HepG2 (cell line): ENCODE data around the gene PRPF38A. TPM values are rescaled to one million over a fixed set of nuclear protein-coding genes. Genes with fewer than 3 reads are reported as not detected.

Experiments used
- CBX5 ChIP-seq: sonication (generic); formaldehyde crosslinking; IDR thresholded peaks from 2 replicates; pipeline ENCODE4 v1.4.0; 2020; ENCODE audit warnings: missing genetic modification reagents, borderline replicate concordance
- FOXK2 ChIP-seq: fragments of 450-650 bp; IDR thresholded peaks from 2 replicates; pipeline ENCODE4 v1.6.1; 2016
- HNF4A ChIP-seq: sonication (generic); formaldehyde crosslinking; IDR thresholded peaks from 2 replicates; pipeline ENCODE4 v1.4.0; 2020; ENCODE audit warnings: missing genetic modification reagents
- HOXD1 ChIP-seq: sonication (generic); formaldehyde crosslinking; IDR thresholded peaks from 2 replicates; pipeline ENCODE4 v1.5.0; 2020; ENCODE audit warnings: missing genetic modification reagents
- JUNB ChIP-seq: sonication (generic); formaldehyde crosslinking; IDR thresholded peaks from 2 replicates; pipeline ENCODE4 v1.8.0; 2022; ENCODE audit warnings: missing genetic modification reagents, mild to moderate bottlenecking, borderline replicate concordance
- POGZ ChIP-seq: sonication (generic); formaldehyde crosslinking; IDR thresholded peaks from 2 replicates; pipeline ENCODE4 v1.4.0; 2020; ENCODE audit warnings: mild to moderate bottlenecking, missing genetic modification reagents
- THYN1 ChIP-seq: sonication (generic); formaldehyde crosslinking; IDR thresholded peaks from 2 replicates; pipeline ENCODE4 v1.8.1; 2023; ENCODE audit warnings: low read depth, mild to moderate bottlenecking, moderate library complexity, missing genetic modification reagents, borderline replicate concordance
- ZFYVE20 ChIP-seq: sonication (generic); formaldehyde crosslinking; IDR thresholded peaks from 2 replicates; pipeline ENCODE4 v1.8.0; 2023; ENCODE audit warnings: low read depth, mild to moderate bottlenecking, moderate library complexity, missing genetic modification reagents, borderline replicate concordance
- ZNF225 ChIP-seq: sonication (generic); formaldehyde crosslinking; IDR thresholded peaks from 2 replicates; pipeline ENCODE4 v1.4.0; 2020; ENCODE audit warnings: mild to moderate bottlenecking, missing genetic modification reagents
- ZNF460 ChIP-seq: sonication (generic); formaldehyde crosslinking; IDR thresholded peaks from 2 replicates; pipeline ENCODE4 v1.5.1; 2020; ENCODE audit warnings: missing genetic modification reagents, mild to moderate bottlenecking, borderline replicate concordance
- ZNF646 ChIP-seq: sonication (generic); formaldehyde crosslinking; IDR thresholded peaks from 2 replicates; pipeline ENCODE4 v1.9.0; 2021; ENCODE audit warnings: mild to moderate bottlenecking, missing genetic modification reagents
- polyA plus RNA-seq, 8 experiments: library from polyadenylated mRNA; depleted of rRNA in 3 of 8; stranded (reverse) in 7 of 8; unstranded in 1 of 8; fragments of >200 nt; fragmentation: Illumina TruSeq in 4 of 8; extraction: Trizol in 4 of 8; gene quantifications; 2 replicates each; pipeline versions ENCODE4 v1.2.1 to v1.2.3, GENCODE V29; 2011 to 2016; ENCODE audit warnings: low read depth in 4 of 8, missing spikeins in 1 of 8, mixed read lengths in 1 of 8; ENCODE audit not compliant: insufficient read depth in 1 of 8
- total RNA-seq, 5 experiments: library from RNA; depleted of rRNA; stranded (reverse); fragments of >200 nt; fragmentation: Illumina TruSeq; extraction: Trizol; gene quantifications; 2 replicates each; pipeline ENCODE4 v1.2.3, GENCODE V29; 2016; ENCODE audit warnings: low read depth in 1 of 5
- TF ChIP-seq, protein P1 (sequence below): IDR thresholded peaks from 2 replicates; pipeline ENCODE4 v1.6.1; 2018; ENCODE audit warnings: missing genetic modification reagents
- TF ChIP-seq, protein P2 (sequence below): sonication (generic); formaldehyde crosslinking; IDR thresholded peaks from 2 replicates; pipeline ENCODE4 v1.4.0; 2020; ENCODE audit warnings: missing genetic modification reagents, borderline replicate concordance
- TF ChIP-seq, protein P3 (sequence below): sonication (generic); formaldehyde crosslinking; IDR thresholded peaks from 2 replicates; pipeline ENCODE4 v1.4.0; 2020; ENCODE audit warnings: missing genetic modification reagents

PRPF38A gene
- total and polyA plus RNA-seq, 2 of the 13 experiments (the other 11 are each of a cell fraction or from before 2014, with no cell fraction given) = 18.3 to 45.5 TPM

DNA sequence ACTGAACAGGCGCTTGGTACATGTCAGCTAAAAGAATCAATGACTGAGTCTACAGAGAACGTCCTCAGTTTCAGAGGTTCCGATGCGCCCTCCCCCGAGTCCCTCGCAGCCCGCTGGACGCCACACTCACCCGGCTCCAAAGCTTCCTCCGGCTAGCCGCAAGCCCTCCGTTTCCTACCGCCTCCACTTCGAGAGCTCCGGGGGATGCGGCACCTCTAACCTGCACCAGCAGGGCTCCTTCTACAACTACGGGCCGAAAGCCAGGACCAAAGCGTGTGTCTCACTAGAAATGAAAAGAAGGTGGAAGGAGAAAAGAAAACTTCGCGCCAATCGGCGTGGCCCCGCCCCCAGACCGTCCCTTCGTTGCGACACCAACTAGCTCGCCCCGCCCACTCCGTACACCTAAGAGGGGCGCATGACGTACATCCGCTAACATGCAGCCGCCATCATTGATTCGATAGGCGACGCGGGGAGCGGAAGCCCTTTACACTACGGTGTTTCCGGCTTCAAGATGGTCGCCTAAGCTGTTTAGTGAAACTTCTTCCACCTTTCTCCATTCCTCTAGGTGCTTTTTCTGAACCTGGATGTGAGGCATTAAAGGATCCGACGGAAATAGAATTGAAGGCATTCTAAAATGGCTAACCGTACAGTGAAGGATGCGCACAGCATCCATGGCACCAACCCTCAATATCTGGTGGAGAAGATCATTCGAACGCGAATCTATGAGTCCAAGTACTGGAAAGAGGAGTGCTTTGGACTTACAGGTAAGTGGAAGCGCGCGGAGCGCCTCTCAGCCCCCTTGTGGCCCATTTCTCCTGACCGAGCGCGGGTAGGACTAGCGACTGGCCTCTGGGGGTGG lies at the start of gene PRPF38A, which contains the start of gene ORC1 (continued):
- TF ChIP-seq ZNF646 (CRISPR knock-in tag) (no peak), FOXK2 (no peak), ZNF460 (CRISPR knock-in tag) (no peak), ZNF225 (no peak; the same call in 1 of the 2 replicates), ZFYVE20 (CRISPR knock-in tag) (no peak; the same call in 1 of the 2 replicates), JUNB (CRISPR knock-in tag) (no peak), CBX5 (peak; percentile 58; the same call in 1 of the 2 replicates), THYN1 (CRISPR knock-in tag) (no peak), HNF4A (CRISPR knock-in tag) (no peak), HOXD1 (CRISPR knock-in tag) (no peak), POGZ (CRISPR knock-in tag) (peak; percentile 89)
- TF ChIP-seq, protein P1, sequence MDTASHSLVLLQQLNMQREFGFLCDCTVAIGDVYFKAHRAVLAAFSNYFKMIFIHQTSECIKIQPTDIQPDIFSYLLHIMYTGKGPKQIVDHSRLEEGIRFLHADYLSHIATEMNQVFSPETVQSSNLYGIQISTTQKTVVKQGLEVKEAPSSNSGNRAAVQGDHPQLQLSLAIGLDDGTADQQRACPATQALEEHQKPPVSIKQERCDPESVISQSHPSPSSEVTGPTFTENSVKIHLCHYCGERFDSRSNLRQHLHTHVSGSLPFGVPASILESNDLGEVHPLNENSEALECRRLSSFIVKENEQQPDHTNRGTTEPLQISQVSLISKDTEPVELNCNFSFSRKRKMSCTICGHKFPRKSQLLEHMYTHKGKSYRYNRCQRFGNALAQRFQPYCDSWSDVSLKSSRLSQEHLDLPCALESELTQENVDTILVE (CRISPR knock-in tag) = no peak; the same call in 1 of the 2 replicates
- TF ChIP-seq, protein P2, sequence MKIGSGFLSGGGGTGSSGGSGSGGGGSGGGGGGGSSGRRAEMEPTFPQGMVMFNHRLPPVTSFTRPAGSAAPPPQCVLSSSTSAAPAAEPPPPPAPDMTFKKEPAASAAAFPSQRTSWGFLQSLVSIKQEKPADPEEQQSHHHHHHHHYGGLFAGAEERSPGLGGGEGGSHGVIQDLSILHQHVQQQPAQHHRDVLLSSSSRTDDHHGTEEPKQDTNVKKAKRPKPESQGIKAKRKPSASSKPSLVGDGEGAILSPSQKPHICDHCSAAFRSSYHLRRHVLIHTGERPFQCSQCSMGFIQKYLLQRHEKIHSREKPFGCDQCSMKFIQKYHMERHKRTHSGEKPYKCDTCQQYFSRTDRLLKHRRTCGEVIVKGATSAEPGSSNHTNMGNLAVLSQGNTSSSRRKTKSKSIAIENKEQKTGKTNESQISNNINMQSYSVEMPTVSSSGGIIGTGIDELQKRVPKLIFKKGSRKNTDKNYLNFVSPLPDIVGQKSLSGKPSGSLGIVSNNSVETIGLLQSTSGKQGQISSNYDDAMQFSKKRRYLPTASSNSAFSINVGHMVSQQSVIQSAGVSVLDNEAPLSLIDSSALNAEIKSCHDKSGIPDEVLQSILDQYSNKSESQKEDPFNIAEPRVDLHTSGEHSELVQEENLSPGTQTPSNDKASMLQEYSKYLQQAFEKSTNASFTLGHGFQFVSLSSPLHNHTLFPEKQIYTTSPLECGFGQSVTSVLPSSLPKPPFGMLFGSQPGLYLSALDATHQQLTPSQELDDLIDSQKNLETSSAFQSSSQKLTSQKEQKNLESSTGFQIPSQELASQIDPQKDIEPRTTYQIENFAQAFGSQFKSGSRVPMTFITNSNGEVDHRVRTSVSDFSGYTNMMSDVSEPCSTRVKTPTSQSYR (CRISPR knock-in tag) = no peak
- TF ChIP-seq, protein P3, sequence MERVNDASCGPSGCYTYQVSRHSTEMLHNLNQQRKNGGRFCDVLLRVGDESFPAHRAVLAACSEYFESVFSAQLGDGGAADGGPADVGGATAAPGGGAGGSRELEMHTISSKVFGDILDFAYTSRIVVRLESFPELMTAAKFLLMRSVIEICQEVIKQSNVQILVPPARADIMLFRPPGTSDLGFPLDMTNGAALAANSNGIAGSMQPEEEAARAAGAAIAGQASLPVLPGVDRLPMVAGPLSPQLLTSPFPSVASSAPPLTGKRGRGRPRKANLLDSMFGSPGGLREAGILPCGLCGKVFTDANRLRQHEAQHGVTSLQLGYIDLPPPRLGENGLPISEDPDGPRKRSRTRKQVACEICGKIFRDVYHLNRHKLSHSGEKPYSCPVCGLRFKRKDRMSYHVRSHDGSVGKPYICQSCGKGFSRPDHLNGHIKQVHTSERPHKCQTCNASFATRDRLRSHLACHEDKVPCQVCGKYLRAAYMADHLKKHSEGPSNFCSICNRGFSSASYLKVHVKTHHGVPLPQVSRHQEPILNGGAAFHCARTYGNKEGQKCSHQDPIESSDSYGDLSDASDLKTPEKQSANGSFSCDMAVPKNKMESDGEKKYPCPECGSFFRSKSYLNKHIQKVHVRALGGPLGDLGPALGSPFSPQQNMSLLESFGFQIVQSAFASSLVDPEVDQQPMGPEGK (CRISPR knock-in tag) = peak; percentile 54
